ENCODE measurements around the gene IL17C. TPM values are rescaled to one million over a fixed set of nuclear protein-coding genes. Genes with fewer than 3 reads are reported as not detected.
A peak's percentile ranks its signal among the peaks of the same experiment; 100 is the strongest.

IL17C gene
- total and polyA plus RNA-seq, 2 of the 8 experiments (the other 6 are each of a cell fraction or from before 2014, with no cell fraction given), result 1.1 to 1.9 TPM

GRCh38 chr16:88649195-88649923, 11.0 kb downstream of the IL17C start:
- Histone ChIP-seq H3K56ac (replicated peaks; ENCODE audit: insufficient read length, low read depth, low read length) (no peak overlapping the region), H2BK15ac (ENCODE audit: low read length) (no peak overlapping the region), H2AFZ (ENCODE audit: low read length) (no peak overlapping the region), H3K79me1 (ENCODE audit: low read depth, low read length) (peaks cover 8% of the 10 kb centered on the region), H3K9ac (replicated peaks in 1 of 4; ENCODE audit: extremely low read depth in 1 of 4, low read depth in 3 of 4, low read length in 3 of 4) (no peak overlapping the region; a peak in 1 of 7 replicates), H4K8ac (ENCODE audit: extremely low read depth, insufficient read depth, low read length) (no peak overlapping the region; the same call in none of the 2 replicates), H3K4me1 (replicated peaks in 1 of 4; ENCODE audit: control insufficient read depth in 3 of 4, insufficient read depth in 4 of 4, low read length in 3 of 4) (peaks cover 0 to 11% (median 7%) of the 10 kb centered on the region in 4 experiments; a peak in 5 of 7 replicates), H3K23ac (ENCODE audit: insufficient read length) (no peak overlapping the region), H3K23me2 (ENCODE audit: low read depth, low read length) (peaks cover 10% of the 10 kb centered on the region; the same call in 1 of the 2 replicates), H3K79me2 (ENCODE audit: control insufficient read depth in 1 of 2, insufficient read depth in 2 of 2, low read length in 2 of 2) (no peaks in the 10 kb centered on the region; a peak in 1 of 4 replicates), H2BK12ac (ENCODE audit: low read depth, low read length) (no peak overlapping the region), H4K91ac (replicated peaks; ENCODE audit: insufficient read length, low read length) (peak overlapping the region; percentile 13), H3K4me2 (ENCODE audit: insufficient read depth in 1 of 2, low read depth in 2 of 2, low read length in 2 of 2) (peak overlapping the region; percentile 80 to 92), H4K5ac (ENCODE audit: insufficient read length, low read depth, low read length) (no peak overlapping the region), H3K4ac (replicated peaks; ENCODE audit: insufficient read length, low read depth, low read length) (no peak overlapping the region), H3K18ac (ENCODE audit: extremely low read depth, low read length) (no peak overlapping the region), H2AK5ac (ENCODE audit: low read depth, low read length) (no peak overlapping the region), H3K9me3 (ENCODE audit: insufficient read depth in 2 of 2, low read depth in 1 of 2, low read length in 1 of 2) (no peaks in the 10 kb centered on the region), H2BK5ac (ENCODE audit: low read depth, low read length) (no peak overlapping the region), H3K4me3 (ENCODE audit: extremely low read depth in 1 of 4, insufficient read depth in 2 of 4, low read depth in 3 of 4, low read length in 4 of 4) (peak overlapping the region; percentile 69 to 95 (median 78); a peak in 7 of 8 replicates), H2BK20ac (ENCODE audit: low read length) (no peak overlapping the region), H3K27ac (ENCODE audit: low read depth, low read length) (no peak overlapping the region), H2BK120ac (replicated peaks; ENCODE audit: low read depth, low read length) (no peak overlapping the region), H4K20me1 (replicated peaks in 1 of 2; ENCODE audit: control insufficient read depth in 1 of 2, insufficient read depth in 2 of 2, low read length in 2 of 2) (peaks cover 2 to 13% of the 10 kb centered on the region in 2 experiments), H3K36me3 (ENCODE audit: control insufficient read depth in 2 of 4, insufficient read depth in 4 of 4, low read length in 3 of 4) (peaks cover 0 to 7% (median 0%) of the 10 kb centered on the region in 4 experiments; a peak in 3 of 8 replicates), H3K14ac (ENCODE audit: insufficient read length) (no peak overlapping the region), H3K27me3 (replicated peaks in 1 of 4; ENCODE audit: control insufficient read depth in 3 of 4, extremely low read depth in 1 of 4, insufficient read depth in 3 of 4, low read length in 3 of 4) (no peaks in the 10 kb centered on the region)
- no peak for TF ChIP-seq RBBP5 (IDR thresholded peaks at IDR 0.05; ENCODE audit: borderline replicate concordance, low read depth, low read length)
- TF ChIP-seq CHD2 (IDR thresholded peaks at IDR 0.05; ENCODE audit: low read length), result no peak
- 83% methylated on average over 18 of the region's 20 CpGs; no CpG with 5 or more reads in 1 of the 2 experiments for WGBS, 2 experiments (ENCODE audit: extremely low coverage in 1 of 2, insufficient coverage in 1 of 2, insufficient read length in 1 of 2, insufficient replicate concordance in 2 of 2, low coverage in 1 of 2, low lambda C conversion rate in 2 of 2, missing lambda C conversion rate in 1 of 2)
- DNase-seq (ENCODE audit: low read depth in 1 of 2, low spot score in 2 of 2) (no peak), FAIRE-seq (no peak)
- POLR2A ChIA-PET (ENCODE audit: partially characterized antibody), result interaction anchor here (0.7 to 4.9 kb wide), 10 partner anchors 10 to 79 kb away, joined by 3 to 35 read pairs (median 4); partner anchors contain the start of genes IL17C, MVD and ZC3H18
- CTCF ChIA-PET (ENCODE audit: partially characterized antibody), result interaction anchor here (0.6 to 2.5 kb wide), 7 partner anchors 10 to 50 kb away, joined by 3 to 13 read pairs (median 3); no protein-coding TSS in a partner anchor

Measured in H1 (cell line).